Measurements from ENCODE around the gene ODAD4. TPM values are rescaled to one million over a fixed set of nuclear protein-coding genes. Genes with fewer than 3 reads are reported as not detected.

Gene ODAD4
- polyA plus RNA-seq, 3 donors = 0.04 to 0.28 (median 0.23) TPM

DNA sequence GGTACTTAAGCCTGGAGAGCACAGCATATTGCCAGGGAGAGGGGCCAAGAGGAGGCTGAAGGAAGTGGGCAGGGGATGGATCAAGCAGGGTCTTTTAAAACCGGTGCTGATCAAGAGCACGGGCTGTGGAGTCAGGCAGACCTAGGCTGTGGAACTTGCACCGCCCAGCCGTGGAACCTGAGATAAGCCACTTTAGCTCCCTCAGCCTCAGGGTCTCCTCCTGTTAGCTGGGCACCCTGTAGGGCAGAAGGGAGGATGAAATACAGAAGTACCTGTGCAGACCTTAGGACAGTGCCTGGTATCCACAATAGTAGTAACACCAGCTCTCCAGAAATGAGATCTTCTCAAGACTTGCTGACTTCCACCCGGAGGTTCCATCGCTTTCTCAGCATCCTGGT lies 9.3 kb downstream of the ODAD4 start:
- Histone ChIP-seq H3K4me1 (ENCODE audit: control insufficient read depth in 1 of 2, insufficient read depth in 2 of 2, low read length in 2 of 2) (no peaks in the 10 kb centered on the region), H3K27me3 (ENCODE audit: control insufficient read depth in 2 of 2, insufficient read depth in 2 of 2, low read length in 2 of 2) (no peaks in the 10 kb centered on the region), H4K20me1 (ENCODE audit: insufficient read depth, low read length) (no peaks in the 10 kb centered on the region), H3K4me3 (replicated peaks in 1 of 3; ENCODE audit: low read depth in 2 of 3, low read length in 3 of 3) (no peak overlapping the region), H3K4me2 (replicated peaks; ENCODE audit: extremely low read depth, low read length, poor library complexity, severe bottlenecking) (no peak overlapping the region), H3K27ac (ENCODE audit: low read depth in 1 of 2, low read length in 2 of 2) (no peak overlapping the region), H3K79me2 (ENCODE audit: insufficient read depth, low read length) (no peaks in the 10 kb centered on the region), H3K36me3 (replicated peaks in 1 of 2; ENCODE audit: control insufficient read depth in 1 of 2, insufficient read depth in 2 of 2, low read length in 2 of 2) (no peaks in the 10 kb centered on the region), H3K9me3 (replicated peaks in 1 of 2; ENCODE audit: control insufficient read depth in 1 of 2, insufficient read depth in 1 of 2, low read length in 2 of 2) (no peaks in the 10 kb centered on the region), H3K9ac (ENCODE audit: insufficient read depth, low read length, poor library complexity, severe bottlenecking) (no peak overlapping the region), H2AFZ (ENCODE audit: insufficient read depth, low read depth, low read length, poor library complexity, severe bottlenecking) (no peak overlapping the region)
- 95% methylated on average over 6 of the region's 6 CpGs for WGBS (ENCODE audit: insufficient coverage)
- H3K4me3 Mint-ChIP-seq = no peak overlapping the region
- no peaks in the 10 kb centered on the region for H3K4me1 Mint-ChIP-seq
- DNase-seq = no peak
- H3K27me3 Mint-ChIP-seq (ENCODE audit: low read depth in 3 of 3) = peaks cover 2 to 4% (median 2%) of the 10 kb centered on the region in 3 donors
- TF ChIP-seq, protein P1, sequence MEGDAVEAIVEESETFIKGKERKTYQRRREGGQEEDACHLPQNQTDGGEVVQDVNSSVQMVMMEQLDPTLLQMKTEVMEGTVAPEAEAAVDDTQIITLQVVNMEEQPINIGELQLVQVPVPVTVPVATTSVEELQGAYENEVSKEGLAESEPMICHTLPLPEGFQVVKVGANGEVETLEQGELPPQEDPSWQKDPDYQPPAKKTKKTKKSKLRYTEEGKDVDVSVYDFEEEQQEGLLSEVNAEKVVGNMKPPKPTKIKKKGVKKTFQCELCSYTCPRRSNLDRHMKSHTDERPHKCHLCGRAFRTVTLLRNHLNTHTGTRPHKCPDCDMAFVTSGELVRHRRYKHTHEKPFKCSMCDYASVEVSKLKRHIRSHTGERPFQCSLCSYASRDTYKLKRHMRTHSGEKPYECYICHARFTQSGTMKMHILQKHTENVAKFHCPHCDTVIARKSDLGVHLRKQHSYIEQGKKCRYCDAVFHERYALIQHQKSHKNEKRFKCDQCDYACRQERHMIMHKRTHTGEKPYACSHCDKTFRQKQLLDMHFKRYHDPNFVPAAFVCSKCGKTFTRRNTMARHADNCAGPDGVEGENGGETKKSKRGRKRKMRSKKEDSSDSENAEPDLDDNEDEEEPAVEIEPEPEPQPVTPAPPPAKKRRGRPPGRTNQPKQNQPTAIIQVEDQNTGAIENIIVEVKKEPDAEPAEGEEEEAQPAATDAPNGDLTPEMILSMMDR (IDR thresholded peaks at IDR 0.05) = no peak
- no peak overlapping the region for H3K27ac Mint-ChIP-seq
- no peaks in the 10 kb centered on the region for H3K36me3 Mint-ChIP-seq
- intact Hi-C loops (cut with micrococcal nuclease) = loop anchor here in 1 of 2 donors (5.0 kb wide), 1 partner anchor 33 kb away; no protein-coding TSS in a partner anchor
- H3K9me3 Mint-ChIP-seq = no peaks in the 10 kb centered on the region

DNA sequence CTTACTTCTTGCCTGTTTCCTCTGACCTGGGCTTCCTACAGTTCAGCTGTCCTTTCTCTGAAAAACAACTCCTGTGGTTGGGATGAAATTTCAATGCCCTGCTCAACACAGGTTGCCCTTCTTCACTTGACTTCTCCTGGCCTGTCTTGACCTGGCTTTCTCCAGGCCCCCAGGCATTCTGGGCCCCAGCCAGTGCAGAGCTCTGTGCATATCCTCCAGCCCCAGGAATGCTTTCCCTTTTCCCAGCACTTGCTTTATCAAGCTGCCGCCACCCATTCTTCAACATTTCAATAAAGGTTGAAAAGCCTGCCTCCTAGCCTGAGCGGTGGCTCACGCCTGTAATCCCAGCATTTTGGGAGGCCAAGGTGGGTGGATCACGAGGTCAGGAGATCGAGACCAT lies 10.8 kb downstream of the ODAD4 start:
- TF ChIP-seq, protein P1 (IDR thresholded peaks at IDR 0.05) = no peak
- 100% methylated on average over 1 of the region's 5 CpGs for WGBS (ENCODE audit: insufficient coverage)
- Histone ChIP-seq H3K27ac (ENCODE audit: low read depth in 1 of 2, low read length in 2 of 2) (no peak overlapping the region), H2AFZ (ENCODE audit: insufficient read depth, low read depth, low read length, poor library complexity, severe bottlenecking) (no peak overlapping the region), H3K4me1 (ENCODE audit: control insufficient read depth in 1 of 2, insufficient read depth in 2 of 2, low read length in 2 of 2) (no peaks in the 10 kb centered on the region), H3K36me3 (replicated peaks in 1 of 2; ENCODE audit: control insufficient read depth in 1 of 2, insufficient read depth in 2 of 2, low read length in 2 of 2) (no peaks in the 10 kb centered on the region), H3K9me3 (replicated peaks in 1 of 2; ENCODE audit: control insufficient read depth in 1 of 2, insufficient read depth in 1 of 2, low read length in 2 of 2) (no peaks in the 10 kb centered on the region), H3K4me2 (replicated peaks; ENCODE audit: extremely low read depth, low read length, poor library complexity, severe bottlenecking) (no peak overlapping the region), H3K27me3 (ENCODE audit: control insufficient read depth in 2 of 2, insufficient read depth in 2 of 2, low read length in 2 of 2) (no peaks in the 10 kb centered on the region), H4K20me1 (ENCODE audit: insufficient read depth, low read length) (no peaks in the 10 kb centered on the region), H3K4me3 (replicated peaks in 1 of 3; ENCODE audit: low read depth in 2 of 3, low read length in 3 of 3) (no peak overlapping the region), H3K9ac (ENCODE audit: insufficient read depth, low read length, poor library complexity, severe bottlenecking) (no peak overlapping the region), H3K79me2 (ENCODE audit: insufficient read depth, low read length) (no peaks in the 10 kb centered on the region)
- Mint-ChIP-seq H3K27ac (no peak overlapping the region), H3K4me3 (no peak overlapping the region), H3K9me3 (no peaks in the 10 kb centered on the region), H3K4me1 (no peaks in the 10 kb centered on the region), H3K36me3 (no peaks in the 10 kb centered on the region), H3K27me3 (ENCODE audit: low read depth in 3 of 3) (peaks cover 0 to 4% (median 2%) of the 10 kb centered on the region in 3 donors)
- intact Hi-C loops (cut with micrococcal nuclease) = no loop called here
- no peak for DNase-seq

Data from CD14-positive monocyte (primary cell).